ENCODE results near the gene SLC34A3. TPM values are rescaled to one million over a fixed set of nuclear protein-coding genes. Genes with fewer than 3 reads are reported as not detected.

Gene SLC34A3
- total RNA-seq, 1 experiment from 2014 or later: 0.13 TPM

DNA sequence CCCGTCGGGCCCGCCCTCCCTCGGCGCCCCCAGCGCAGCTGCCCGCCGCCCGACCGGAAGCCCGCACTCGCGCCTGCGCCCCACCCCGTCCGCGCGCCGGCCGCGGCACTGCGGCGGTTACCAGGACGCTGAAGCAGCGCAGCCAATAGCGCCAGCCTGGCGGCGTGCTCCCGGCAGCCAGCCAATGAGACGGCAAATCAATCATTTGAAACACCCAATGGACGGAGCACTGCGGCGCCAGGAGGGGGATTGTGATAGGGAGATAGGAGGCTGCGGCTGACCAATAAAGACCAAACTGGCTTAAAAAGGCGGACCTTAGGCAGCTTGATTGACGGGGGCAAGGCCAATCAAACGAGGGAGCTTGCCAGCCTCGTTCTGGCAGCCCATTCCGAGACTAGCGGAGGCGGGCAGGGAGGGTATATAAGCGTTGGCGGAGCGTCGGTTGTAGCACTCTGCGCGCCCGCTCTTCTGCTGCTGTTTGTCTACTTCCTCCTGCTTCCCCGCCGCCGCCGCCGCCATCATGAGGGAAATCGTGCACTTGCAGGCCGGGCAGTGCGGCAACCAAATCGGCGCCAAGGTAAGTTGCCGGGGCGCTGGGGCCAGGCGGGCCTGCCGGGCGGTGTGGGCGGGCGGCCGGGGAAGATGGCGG lies 10.3 kb downstream of the SLC34A3 start, which contains the start of gene TUBB4B (continued):
- TF ChIP-seq, protein P1, sequence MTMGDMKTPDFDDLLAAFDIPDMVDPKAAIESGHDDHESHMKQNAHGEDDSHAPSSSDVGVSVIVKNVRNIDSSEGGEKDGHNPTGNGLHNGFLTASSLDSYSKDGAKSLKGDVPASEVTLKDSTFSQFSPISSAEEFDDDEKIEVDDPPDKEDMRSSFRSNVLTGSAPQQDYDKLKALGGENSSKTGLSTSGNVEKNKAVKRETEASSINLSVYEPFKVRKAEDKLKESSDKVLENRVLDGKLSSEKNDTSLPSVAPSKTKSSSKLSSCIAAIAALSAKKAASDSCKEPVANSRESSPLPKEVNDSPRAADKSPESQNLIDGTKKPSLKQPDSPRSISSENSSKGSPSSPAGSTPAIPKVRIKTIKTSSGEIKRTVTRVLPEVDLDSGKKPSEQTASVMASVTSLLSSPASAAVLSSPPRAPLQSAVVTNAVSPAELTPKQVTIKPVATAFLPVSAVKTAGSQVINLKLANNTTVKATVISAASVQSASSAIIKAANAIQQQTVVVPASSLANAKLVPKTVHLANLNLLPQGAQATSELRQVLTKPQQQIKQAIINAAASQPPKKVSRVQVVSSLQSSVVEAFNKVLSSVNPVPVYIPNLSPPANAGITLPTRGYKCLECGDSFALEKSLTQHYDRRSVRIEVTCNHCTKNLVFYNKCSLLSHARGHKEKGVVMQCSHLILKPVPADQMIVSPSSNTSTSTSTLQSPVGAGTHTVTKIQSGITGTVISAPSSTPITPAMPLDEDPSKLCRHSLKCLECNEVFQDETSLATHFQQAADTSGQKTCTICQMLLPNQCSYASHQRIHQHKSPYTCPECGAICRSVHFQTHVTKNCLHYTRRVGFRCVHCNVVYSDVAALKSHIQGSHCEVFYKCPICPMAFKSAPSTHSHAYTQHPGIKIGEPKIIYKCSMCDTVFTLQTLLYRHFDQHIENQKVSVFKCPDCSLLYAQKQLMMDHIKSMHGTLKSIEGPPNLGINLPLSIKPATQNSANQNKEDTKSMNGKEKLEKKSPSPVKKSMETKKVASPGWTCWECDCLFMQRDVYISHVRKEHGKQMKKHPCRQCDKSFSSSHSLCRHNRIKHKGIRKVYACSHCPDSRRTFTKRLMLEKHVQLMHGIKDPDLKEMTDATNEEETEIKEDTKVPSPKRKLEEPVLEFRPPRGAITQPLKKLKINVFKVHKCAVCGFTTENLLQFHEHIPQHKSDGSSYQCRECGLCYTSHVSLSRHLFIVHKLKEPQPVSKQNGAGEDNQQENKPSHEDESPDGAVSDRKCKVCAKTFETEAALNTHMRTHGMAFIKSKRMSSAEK (CRISPR knock-in tag; IDR thresholded peaks at IDR 0.05; ENCODE audit: borderline replicate concordance): peak; percentile 22; the same call in 1 of the 2 replicates
- TF ChIP-seq, protein P2, sequence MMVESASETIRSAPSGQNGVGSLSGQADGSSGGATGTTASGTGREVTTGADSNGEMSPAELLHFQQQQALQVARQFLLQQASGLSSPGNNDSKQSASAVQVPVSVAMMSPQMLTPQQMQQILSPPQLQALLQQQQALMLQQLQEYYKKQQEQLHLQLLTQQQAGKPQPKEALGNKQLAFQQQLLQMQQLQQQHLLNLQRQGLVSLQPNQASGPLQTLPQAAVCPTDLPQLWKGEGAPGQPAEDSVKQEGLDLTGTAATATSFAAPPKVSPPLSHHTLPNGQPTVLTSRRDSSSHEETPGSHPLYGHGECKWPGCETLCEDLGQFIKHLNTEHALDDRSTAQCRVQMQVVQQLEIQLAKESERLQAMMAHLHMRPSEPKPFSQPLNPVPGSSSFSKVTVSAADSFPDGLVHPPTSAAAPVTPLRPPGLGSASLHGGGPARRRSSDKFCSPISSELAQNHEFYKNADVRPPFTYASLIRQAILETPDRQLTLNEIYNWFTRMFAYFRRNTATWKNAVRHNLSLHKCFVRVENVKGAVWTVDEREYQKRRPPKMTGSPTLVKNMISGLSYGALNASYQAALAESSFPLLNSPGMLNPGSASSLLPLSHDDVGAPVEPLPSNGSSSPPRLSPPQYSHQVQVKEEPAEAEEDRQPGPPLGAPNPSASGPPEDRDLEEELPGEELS (CRISPR knock-in tag; IDR thresholded peaks at IDR 0.05): peak; percentile 62; the same call in 1 of the 2 replicates
- TF ChIP-seq ETV6 (CRISPR knock-in tag; IDR thresholded peaks at IDR 0.05) (peak; percentile 83), SP1 (CRISPR knock-in tag; conservative IDR thresholded peaks at IDR 0.05) (peak; percentile 72), NFYB (CRISPR knock-in tag; conservative IDR thresholded peaks at IDR 0.05; ENCODE audit: low read depth) (peak; percentile 100), JAZF1 (CRISPR knock-in tag; IDR thresholded peaks at IDR 0.05) (no peak), ZNF219 (CRISPR knock-in tag; IDR thresholded peaks at IDR 0.05; ENCODE audit: borderline replicate concordance) (no peak)

DNA sequence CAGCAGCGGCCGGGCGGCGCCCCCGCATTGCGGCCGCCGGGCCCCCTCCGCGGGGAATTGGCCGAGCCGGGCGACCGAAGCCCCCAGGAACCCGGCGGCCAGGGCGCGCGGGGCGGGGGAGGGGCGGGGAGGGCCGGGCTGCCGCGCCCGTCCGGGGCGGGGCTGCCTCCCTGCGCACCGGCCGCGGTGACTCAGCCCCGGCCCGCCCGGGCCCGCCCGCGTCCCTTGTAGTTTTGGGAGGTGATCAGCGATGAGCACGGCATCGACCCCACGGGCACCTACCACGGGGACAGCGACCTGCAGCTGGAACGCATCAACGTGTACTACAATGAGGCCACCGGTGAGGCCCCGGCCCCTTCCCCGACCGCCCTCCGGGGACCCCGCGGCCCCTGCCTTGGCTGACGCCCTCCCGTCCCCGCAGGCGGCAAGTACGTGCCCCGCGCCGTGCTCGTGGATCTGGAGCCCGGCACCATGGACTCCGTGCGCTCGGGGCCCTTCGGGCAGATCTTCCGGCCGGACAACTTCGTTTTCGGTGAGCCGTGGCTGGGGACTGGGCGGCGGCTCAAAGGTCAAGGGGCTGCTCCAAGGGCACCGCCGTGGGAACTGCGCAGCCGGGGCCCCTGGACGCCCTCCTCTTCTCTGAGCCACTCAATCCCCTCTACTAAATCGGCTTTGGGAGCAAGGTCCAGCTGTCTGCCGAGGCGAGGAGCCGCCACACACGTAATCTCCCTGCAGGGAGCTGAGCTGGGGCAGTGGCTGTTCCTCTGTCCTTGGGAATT lies 11.0 kb downstream of the SLC34A3 start:
- DNase-seq (ENCODE audit: low spot score): no peak

More for the DNA sequence above, 11.0 kb downstream of the SLC34A3 start:
- Mint-ChIP-seq H3K27ac (no peak overlapping the region), H3K27me3 (ENCODE audit: low read depth) (no peaks in the 10 kb centered on the region), H3K36me3 (peaks cover 20% of the 10 kb centered on the region), H3K4me3 (peak overlapping the region; percentile 81), H3K9me3 (no peaks in the 10 kb centered on the region), H3K4me1 (peaks cover 39% of the 10 kb centered on the region)
- TF ChIP-seq, protein P3, sequence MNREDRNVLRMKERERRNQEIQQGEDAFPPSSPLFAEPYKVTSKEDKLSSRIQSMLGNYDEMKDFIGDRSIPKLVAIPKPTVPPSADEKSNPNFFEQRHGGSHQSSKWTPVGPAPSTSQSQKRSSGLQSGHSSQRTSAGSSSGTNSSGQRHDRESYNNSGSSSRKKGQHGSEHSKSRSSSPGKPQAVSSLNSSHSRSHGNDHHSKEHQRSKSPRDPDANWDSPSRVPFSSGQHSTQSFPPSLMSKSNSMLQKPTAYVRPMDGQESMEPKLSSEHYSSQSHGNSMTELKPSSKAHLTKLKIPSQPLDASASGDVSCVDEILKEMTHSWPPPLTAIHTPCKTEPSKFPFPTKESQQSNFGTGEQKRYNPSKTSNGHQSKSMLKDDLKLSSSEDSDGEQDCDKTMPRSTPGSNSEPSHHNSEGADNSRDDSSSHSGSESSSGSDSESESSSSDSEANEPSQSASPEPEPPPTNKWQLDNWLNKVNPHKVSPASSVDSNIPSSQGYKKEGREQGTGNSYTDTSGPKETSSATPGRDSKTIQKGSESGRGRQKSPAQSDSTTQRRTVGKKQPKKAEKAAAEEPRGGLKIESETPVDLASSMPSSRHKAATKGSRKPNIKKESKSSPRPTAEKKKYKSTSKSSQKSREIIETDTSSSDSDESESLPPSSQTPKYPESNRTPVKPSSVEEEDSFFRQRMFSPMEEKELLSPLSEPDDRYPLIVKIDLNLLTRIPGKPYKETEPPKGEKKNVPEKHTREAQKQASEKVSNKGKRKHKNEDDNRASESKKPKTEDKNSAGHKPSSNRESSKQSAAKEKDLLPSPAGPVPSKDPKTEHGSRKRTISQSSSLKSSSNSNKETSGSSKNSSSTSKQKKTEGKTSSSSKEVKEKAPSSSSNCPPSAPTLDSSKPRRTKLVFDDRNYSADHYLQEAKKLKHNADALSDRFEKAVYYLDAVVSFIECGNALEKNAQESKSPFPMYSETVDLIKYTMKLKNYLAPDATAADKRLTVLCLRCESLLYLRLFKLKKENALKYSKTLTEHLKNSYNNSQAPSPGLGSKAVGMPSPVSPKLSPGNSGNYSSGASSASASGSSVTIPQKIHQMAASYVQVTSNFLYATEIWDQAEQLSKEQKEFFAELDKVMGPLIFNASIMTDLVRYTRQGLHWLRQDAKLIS (CRISPR knock-in tag; IDR thresholded peaks at IDR 0.05; ENCODE audit: borderline replicate concordance): no peak
- TF ChIP-seq NR3C1 (CRISPR knock-in tag; conservative IDR thresholded peaks at IDR 0.05; ENCODE audit: low read depth) (0 out of 2 replicates have a peak, but pooled peaks have one; percentile 37), NFE2L1 (CRISPR knock-in tag; IDR thresholded peaks at IDR 0.05) (no peak), ZMAT4 (CRISPR knock-in tag; IDR thresholded peaks at IDR 0.05) (no peak), USF2 (CRISPR knock-in tag; IDR thresholded peaks at IDR 0.05) (no peak), TCF7 (CRISPR knock-in tag; IDR thresholded peaks at IDR 0.05; ENCODE audit: low read depth) (no peak), OVOL2 (CRISPR knock-in tag; IDR thresholded peaks at IDR 0.05; ENCODE audit: borderline replicate concordance) (no peak)
- TF ChIP-seq, protein P4, sequence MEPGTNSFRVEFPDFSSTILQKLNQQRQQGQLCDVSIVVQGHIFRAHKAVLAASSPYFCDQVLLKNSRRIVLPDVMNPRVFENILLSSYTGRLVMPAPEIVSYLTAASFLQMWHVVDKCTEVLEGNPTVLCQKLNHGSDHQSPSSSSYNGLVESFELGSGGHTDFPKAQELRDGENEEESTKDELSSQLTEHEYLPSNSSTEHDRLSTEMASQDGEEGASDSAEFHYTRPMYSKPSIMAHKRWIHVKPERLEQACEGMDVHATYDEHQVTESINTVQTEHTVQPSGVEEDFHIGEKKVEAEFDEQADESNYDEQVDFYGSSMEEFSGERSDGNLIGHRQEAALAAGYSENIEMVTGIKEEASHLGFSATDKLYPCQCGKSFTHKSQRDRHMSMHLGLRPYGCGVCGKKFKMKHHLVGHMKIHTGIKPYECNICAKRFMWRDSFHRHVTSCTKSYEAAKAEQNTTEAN (CRISPR knock-in tag; IDR thresholded peaks at IDR 0.05): 0 out of 2 replicates have a peak, but pooled peaks have one; percentile 3
- ATAC-seq: no peak
- POLR2A ChIA-PET: interaction anchor here (0.9 to 1.8 kb wide), 11 partner anchors 11 to 654 kb away, joined by 3 to 30 read pairs (median 4); partner anchors contain the start of genes MAN1B1, STPG3 and TOR4A
- CTCF ChIA-PET: interaction anchor here (1.0 to 2.4 kb wide), 15 partner anchors 10 to 212 kb away, joined by 3 to 14 read pairs (median 5); partner anchors contain the start of genes CYSRT1, RNF224 and TOR4A

Measured in WTC11 (cell line).